ENCODE results near the gene DYDC2. TPM values are rescaled to one million over a fixed set of nuclear protein-coding genes. Genes with fewer than 3 reads are reported as not detected.

Gene DYDC2
- total RNA-seq, 1 donor from 2014 or later = 5.8 TPM

- H3K4me1 ChIP-seq = no peaks in the 10 kb centered on the region
- TF ChIP-seq, protein P1, sequence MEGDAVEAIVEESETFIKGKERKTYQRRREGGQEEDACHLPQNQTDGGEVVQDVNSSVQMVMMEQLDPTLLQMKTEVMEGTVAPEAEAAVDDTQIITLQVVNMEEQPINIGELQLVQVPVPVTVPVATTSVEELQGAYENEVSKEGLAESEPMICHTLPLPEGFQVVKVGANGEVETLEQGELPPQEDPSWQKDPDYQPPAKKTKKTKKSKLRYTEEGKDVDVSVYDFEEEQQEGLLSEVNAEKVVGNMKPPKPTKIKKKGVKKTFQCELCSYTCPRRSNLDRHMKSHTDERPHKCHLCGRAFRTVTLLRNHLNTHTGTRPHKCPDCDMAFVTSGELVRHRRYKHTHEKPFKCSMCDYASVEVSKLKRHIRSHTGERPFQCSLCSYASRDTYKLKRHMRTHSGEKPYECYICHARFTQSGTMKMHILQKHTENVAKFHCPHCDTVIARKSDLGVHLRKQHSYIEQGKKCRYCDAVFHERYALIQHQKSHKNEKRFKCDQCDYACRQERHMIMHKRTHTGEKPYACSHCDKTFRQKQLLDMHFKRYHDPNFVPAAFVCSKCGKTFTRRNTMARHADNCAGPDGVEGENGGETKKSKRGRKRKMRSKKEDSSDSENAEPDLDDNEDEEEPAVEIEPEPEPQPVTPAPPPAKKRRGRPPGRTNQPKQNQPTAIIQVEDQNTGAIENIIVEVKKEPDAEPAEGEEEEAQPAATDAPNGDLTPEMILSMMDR (IDR thresholded peaks at IDR 0.05) = peak; percentile 72
- TF ChIP-seq EZH2 (IDR thresholded peaks at IDR 0.05) = no peak
- no peaks in the 10 kb centered on the region for H3K27me3 ChIP-seq
- Mint-ChIP-seq H3K27me3 (ENCODE audit: insufficient read depth, low read depth) (peaks cover 6% of the 10 kb centered on the region), H3K4me1 (no peaks in the 10 kb centered on the region), H3K9me3 (no peaks in the 10 kb centered on the region), H3K36me3 (no peaks in the 10 kb centered on the region), H3K4me3 (no peak overlapping the region), H3K27ac (no peak overlapping the region)
- H4K20me1 ChIP-seq (ENCODE audit: low read depth) = no peaks in the 10 kb centered on the region
- no peaks in the 10 kb centered on the region for H3K36me3 ChIP-seq
- H3F3A ChIP-seq (ENCODE audit: low read depth) = peaks cover 4% of the 10 kb centered on the region
- H2AFZ ChIP-seq (replicated peaks) = peak overlapping the region; percentile 78
- H3K27ac ChIP-seq = no peak overlapping the region
- H3K79me2 ChIP-seq (ENCODE audit: low read depth) = no peaks in the 10 kb centered on the region
- no peaks in the 10 kb centered on the region for H3K9me3 ChIP-seq (ENCODE audit: low read depth)
- no peak overlapping the region for H3K4me3 ChIP-seq
- H3K9ac ChIP-seq = no peak overlapping the region
- DNase-seq (ENCODE audit: low spot score) = peak; percentile 69
- no peak overlapping the region for H3K4me2 ChIP-seq
Observed at GRCh38 chr10:80382989-80383388, 26.4 kb downstream of the DYDC2 start.

DNA sequence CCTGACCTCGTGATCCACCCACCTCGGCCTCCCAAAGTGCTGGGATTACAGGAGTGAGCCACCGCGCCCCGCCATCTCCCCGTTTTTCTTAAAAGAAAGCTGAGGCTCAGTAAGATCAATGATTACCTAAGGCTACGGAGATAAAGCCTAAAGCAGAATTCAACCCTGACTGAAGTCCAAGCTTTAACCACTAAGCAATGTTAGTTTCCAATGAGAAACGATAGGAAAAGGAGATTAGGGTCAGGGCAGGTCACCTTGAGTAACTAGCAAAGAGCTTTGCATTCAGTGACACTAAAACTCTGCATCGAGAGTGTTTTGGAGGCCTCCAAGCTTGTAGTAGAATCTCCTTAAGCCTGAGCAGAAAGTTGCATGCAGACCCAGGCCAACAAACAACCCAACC lies 34.2 kb downstream of the DYDC2 start:
- no peak overlapping the region for H3K4me3 Mint-ChIP-seq
- TF ChIP-seq EZH2phosphoT487 (IDR thresholded peaks at IDR 0.05) (no peak), EZH2 (IDR thresholded peaks at IDR 0.05) (no peak)
- TF ChIP-seq, protein P1 (IDR thresholded peaks at IDR 0.05) = no peak
- no peak overlapping the region for H3K4me3 ChIP-seq
- no peaks in the 10 kb centered on the region for H3F3A ChIP-seq (ENCODE audit: low read depth)
- no peak overlapping the region for H2AFZ ChIP-seq (replicated peaks)
- DNase-seq (ENCODE audit: low spot score) = no peak
- no peak overlapping the region for H3K27ac ChIP-seq
- H3K27me3 ChIP-seq = no peaks in the 10 kb centered on the region
- no peaks in the 10 kb centered on the region for H3K36me3 ChIP-seq
- H3K9me3 ChIP-seq (ENCODE audit: low read depth) = no peaks in the 10 kb centered on the region
- H3K79me2 ChIP-seq (ENCODE audit: low read depth) = no peaks in the 10 kb centered on the region
- H3K27me3 Mint-ChIP-seq (ENCODE audit: insufficient read depth, low read depth) = peaks cover 8% of the 10 kb centered on the region
- no peak overlapping the region for H3K9ac ChIP-seq
- H3K4me1 ChIP-seq = no peaks in the 10 kb centered on the region
- no peaks in the 10 kb centered on the region for H4K20me1 ChIP-seq (ENCODE audit: low read depth)
- H3K36me3 Mint-ChIP-seq = no peaks in the 10 kb centered on the region
- H3K9me3 Mint-ChIP-seq = no peaks in the 10 kb centered on the region
- H3K4me2 ChIP-seq = no peak overlapping the region
- H3K27ac Mint-ChIP-seq = no peak overlapping the region
- H3K4me1 Mint-ChIP-seq = no peaks in the 10 kb centered on the region

DNA sequence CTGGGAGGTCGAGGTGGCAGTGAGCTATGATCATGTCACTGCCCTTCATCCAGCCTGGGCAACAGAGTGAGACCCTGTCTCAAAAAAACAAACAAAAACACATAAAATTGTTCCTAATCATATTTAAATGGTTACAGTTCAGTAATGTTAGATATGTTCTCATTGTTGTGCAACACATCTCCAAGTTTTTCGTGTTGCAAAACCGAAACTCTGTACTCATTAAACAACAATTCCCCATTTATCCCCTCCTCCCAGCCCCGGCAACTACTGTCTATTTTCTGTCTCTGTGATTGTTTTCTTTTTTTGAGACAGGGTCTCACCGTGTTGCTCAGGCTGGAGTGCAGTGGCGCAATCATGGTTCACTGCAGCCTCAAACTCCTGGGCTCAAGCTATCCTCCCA lies 35.7 kb downstream of the DYDC2 start:
- Histone ChIP-seq H2AFZ (replicated peaks) (no peak overlapping the region), H3K4me3 (no peak overlapping the region), H3F3A (ENCODE audit: low read depth) (no peaks in the 10 kb centered on the region), H3K9me3 (ENCODE audit: low read depth) (no peaks in the 10 kb centered on the region), H3K36me3 (no peaks in the 10 kb centered on the region), H3K27me3 (no peaks in the 10 kb centered on the region), H3K4me1 (no peaks in the 10 kb centered on the region), H3K79me2 (ENCODE audit: low read depth) (no peaks in the 10 kb centered on the region), H3K4me2 (no peak overlapping the region), H3K27ac (no peak overlapping the region), H3K9ac (no peak overlapping the region), H4K20me1 (ENCODE audit: low read depth) (no peaks in the 10 kb centered on the region)
- H3K4me3 Mint-ChIP-seq = no peak overlapping the region
- H3K36me3 Mint-ChIP-seq = no peaks in the 10 kb centered on the region
- H3K9me3 Mint-ChIP-seq = no peaks in the 10 kb centered on the region
- no peak for TF ChIP-seq EZH2phosphoT487 (IDR thresholded peaks at IDR 0.05)
- no peak for TF ChIP-seq EZH2 (IDR thresholded peaks at IDR 0.05)
- TF ChIP-seq, protein P1 (IDR thresholded peaks at IDR 0.05) = no peak
- H3K27ac Mint-ChIP-seq = no peak overlapping the region
- no peaks in the 10 kb centered on the region for H3K4me1 Mint-ChIP-seq
- no peak for DNase-seq (ENCODE audit: low spot score)
- peaks cover 8% of the 10 kb centered on the region for H3K27me3 Mint-ChIP-seq (ENCODE audit: insufficient read depth, low read depth)

All from neural progenitor cell (in vitro differentiated cells).